SK-N-SH treated with all-trans-retinoic acid at 6 μM for 48 hours (cell line): ENCODE measurements around the gene WWC2.

Source experiments
- ATAC-seq: fragments of 200-7000 bp; cut with Tn5 transposase; 3 replicates; pipeline ENCODE4 v1.9.1; 2020; ENCODE audit warnings: mild to moderate bottlenecking, moderate library complexity
- ARNTL ChIP-seq: fragments of 450-650 bp; formaldehyde crosslinking; IDR thresholded peaks from 2 replicates; pipeline ENCODE4 v1.5.0; 2020; ENCODE audit warnings: low read depth, mild to moderate bottlenecking, moderate library complexity, borderline replicate concordance
- CREB5 ChIP-seq: fragments of 250-450 bp; sonication (Bioruptor Pico); IDR thresholded peaks from 2 replicates; pipeline ENCODE4 v1.5.1; 2020; ENCODE audit warnings: low read depth, mild to moderate bottlenecking, moderate library complexity
- CSDC2 ChIP-seq: fragments of 250-450 bp; sonication (Bioruptor Pico); IDR thresholded peaks from 2 replicates; pipeline ENCODE4 v1.5.0; 2020; ENCODE audit warnings: mild to moderate bottlenecking, moderate library complexity
- ESRRG ChIP-seq: fragments of 250-450 bp; sonication (Bioruptor Pico); IDR thresholded peaks from 2 replicates; pipeline ENCODE4 v1.6.1; 2021; ENCODE audit warnings: mild to moderate bottlenecking
- GLIS3 ChIP-seq: fragments of 250-450 bp; sonication (Bioruptor Pico); IDR thresholded peaks from 2 replicates; pipeline ENCODE4 v1.5.0; 2020; ENCODE audit warnings: mild to moderate bottlenecking, moderate library complexity
- ISL1 ChIP-seq: fragments of 250-450 bp; sonication (Bioruptor Pico); IDR thresholded peaks from 2 replicates; pipeline ENCODE4 v2.1.2; 2022; ENCODE audit warnings: mild to moderate bottlenecking, moderate library complexity
- OSR1 ChIP-seq: fragments of 250-450 bp; sonication (Bioruptor Pico); IDR thresholded peaks from 2 replicates; pipeline ENCODE4 v1.8.0; 2022; ENCODE audit warnings: moderate library complexity, mild to moderate bottlenecking, inconsistent platforms
- POU6F1 ChIP-seq: fragments of 250-450 bp; sonication (Bioruptor Pico); IDR thresholded peaks from 2 replicates; pipeline ENCODE4 v1.8.0; 2021; ENCODE audit warnings: low read depth, mild to moderate bottlenecking, moderate library complexity, borderline replicate concordance
- PPARA ChIP-seq: fragments of 250-450 bp; sonication (Bioruptor Pico); IDR thresholded peaks from 2 replicates; pipeline ENCODE4 v1.5.0; 2020; ENCODE audit warnings: mild to moderate bottlenecking, borderline replicate concordance
- RARB ChIP-seq: fragments of 250-450 bp; sonication (Bioruptor Pico); IDR thresholded peaks from 2 replicates; pipeline ENCODE4 v1.8.0; 2021; ENCODE audit warnings: mild to moderate bottlenecking, moderate library complexity
- SNAI2 ChIP-seq: fragments of 250-450 bp; sonication (Bioruptor Pico); IDR thresholded peaks from 2 replicates; pipeline ENCODE4 v1.5.0; 2020; ENCODE audit warnings: mild to moderate bottlenecking, moderate library complexity
- TOX ChIP-seq: fragments of 250-450 bp; sonication (Bioruptor Pico); IDR thresholded peaks from 2 replicates; pipeline ENCODE4 v1.8.0; 2021; ENCODE audit warnings: mild to moderate bottlenecking, moderate library complexity, borderline replicate concordance
- ZC3H10 ChIP-seq: fragments of 250-450 bp; sonication (Bioruptor Pico); IDR thresholded peaks from 2 replicates; pipeline ENCODE4 v1.5.1; 2021; ENCODE audit warnings: mild to moderate bottlenecking, moderate library complexity
- ZFP30 ChIP-seq: fragments of 450-650 bp; formaldehyde crosslinking; IDR thresholded peaks from 2 replicates; pipeline ENCODE4 v1.5.0; 2022; ENCODE audit warnings: mild to moderate bottlenecking, moderate library complexity
- ZNF70 ChIP-seq: fragments of 450-650 bp; formaldehyde crosslinking; IDR thresholded peaks from 2 replicates; pipeline ENCODE4 v1.5.0; 2020; ENCODE audit warnings: mild to moderate bottlenecking, moderate library complexity
- ZNF8 ChIP-seq: fragments of 450-650 bp; formaldehyde crosslinking; IDR thresholded peaks from 2 replicates; pipeline ENCODE4 v1.5.0; 2020; ENCODE audit warnings: mild to moderate bottlenecking, moderate library complexity
- TF ChIP-seq, protein P1 (sequence below): fragments of 250-450 bp; sonication (Bioruptor Pico); IDR thresholded peaks from 2 replicates; pipeline ENCODE4 v1.5.0; 2020; ENCODE audit warnings: mild to moderate bottlenecking, moderate library complexity
- TF ChIP-seq, protein P2 (sequence below): fragments of 250-450 bp; sonication (Bioruptor Pico); IDR thresholded peaks from 2 replicates; pipeline ENCODE4 v1.5.1; 2021; ENCODE audit warnings: mild to moderate bottlenecking, moderate library complexity

The WWC2 gene

DNA sequence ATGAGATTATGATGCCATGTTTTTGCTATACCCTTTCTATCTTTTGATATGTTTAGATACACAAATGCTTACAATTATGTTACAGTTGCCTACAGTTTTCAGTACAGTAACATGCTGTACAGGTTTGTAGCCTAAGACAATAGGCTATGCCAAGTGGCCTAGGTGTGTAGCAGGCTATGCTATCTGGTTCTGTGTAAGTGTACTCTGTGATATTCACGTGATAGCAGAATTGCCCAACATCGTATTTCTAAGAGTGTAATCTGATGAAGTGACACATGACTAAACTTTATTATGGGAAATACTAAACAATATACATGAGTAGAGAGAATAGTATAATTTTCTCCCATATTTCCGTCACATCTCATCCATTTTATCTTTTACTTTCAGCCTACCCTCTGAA is 124.0 kb downstream of the WWC2 start:
- ATAC-seq = no peak
- TF ChIP-seq ISL1 (no peak), CREB5 (no peak), ZFP30 (CRISPR knock-in tag) (no peak), RARB (CRISPR knock-in tag) (no peak), ARNTL (CRISPR knock-in tag) (no peak), OSR1 (no peak), GLIS3 (CRISPR knock-in tag) (no peak)
- TF ChIP-seq, protein P1, sequence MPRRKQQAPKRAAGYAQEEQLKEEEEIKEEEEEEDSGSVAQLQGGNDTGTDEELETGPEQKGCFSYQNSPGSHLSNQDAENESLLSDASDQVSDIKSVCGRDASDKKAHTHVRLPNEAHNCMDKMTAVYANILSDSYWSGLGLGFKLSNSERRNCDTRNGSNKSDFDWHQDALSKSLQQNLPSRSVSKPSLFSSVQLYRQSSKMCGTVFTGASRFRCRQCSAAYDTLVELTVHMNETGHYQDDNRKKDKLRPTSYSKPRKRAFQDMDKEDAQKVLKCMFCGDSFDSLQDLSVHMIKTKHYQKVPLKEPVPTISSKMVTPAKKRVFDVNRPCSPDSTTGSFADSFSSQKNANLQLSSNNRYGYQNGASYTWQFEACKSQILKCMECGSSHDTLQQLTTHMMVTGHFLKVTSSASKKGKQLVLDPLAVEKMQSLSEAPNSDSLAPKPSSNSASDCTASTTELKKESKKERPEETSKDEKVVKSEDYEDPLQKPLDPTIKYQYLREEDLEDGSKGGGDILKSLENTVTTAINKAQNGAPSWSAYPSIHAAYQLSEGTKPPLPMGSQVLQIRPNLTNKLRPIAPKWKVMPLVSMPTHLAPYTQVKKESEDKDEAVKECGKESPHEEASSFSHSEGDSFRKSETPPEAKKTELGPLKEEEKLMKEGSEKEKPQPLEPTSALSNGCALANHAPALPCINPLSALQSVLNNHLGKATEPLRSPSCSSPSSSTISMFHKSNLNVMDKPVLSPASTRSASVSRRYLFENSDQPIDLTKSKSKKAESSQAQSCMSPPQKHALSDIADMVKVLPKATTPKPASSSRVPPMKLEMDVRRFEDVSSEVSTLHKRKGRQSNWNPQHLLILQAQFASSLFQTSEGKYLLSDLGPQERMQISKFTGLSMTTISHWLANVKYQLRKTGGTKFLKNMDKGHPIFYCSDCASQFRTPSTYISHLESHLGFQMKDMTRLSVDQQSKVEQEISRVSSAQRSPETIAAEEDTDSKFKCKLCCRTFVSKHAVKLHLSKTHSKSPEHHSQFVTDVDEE (CRISPR knock-in tag) = no peak
- TF ChIP-seq, all 23 proteins: peak for 0

DNA sequence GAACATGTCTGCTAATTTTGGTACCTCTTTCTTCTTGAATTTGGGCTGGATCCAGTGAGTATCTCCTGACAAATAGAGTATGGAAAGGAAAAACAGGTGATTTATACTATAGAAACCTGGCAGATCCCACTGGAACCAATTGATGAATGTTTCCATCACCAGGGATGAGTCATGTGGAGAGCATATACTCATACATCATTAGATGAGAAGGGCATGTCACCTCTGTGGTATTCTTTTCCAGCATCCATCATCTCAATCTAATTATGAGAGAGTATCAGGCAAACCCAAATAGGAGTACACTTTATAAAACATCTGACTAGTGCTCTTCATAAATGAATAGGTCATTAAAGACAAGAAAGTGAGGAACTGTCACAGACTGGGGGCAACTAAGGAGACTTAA is 130.3 kb downstream of the WWC2 start:
- peak; percentile 74 for ATAC-seq

DNA sequence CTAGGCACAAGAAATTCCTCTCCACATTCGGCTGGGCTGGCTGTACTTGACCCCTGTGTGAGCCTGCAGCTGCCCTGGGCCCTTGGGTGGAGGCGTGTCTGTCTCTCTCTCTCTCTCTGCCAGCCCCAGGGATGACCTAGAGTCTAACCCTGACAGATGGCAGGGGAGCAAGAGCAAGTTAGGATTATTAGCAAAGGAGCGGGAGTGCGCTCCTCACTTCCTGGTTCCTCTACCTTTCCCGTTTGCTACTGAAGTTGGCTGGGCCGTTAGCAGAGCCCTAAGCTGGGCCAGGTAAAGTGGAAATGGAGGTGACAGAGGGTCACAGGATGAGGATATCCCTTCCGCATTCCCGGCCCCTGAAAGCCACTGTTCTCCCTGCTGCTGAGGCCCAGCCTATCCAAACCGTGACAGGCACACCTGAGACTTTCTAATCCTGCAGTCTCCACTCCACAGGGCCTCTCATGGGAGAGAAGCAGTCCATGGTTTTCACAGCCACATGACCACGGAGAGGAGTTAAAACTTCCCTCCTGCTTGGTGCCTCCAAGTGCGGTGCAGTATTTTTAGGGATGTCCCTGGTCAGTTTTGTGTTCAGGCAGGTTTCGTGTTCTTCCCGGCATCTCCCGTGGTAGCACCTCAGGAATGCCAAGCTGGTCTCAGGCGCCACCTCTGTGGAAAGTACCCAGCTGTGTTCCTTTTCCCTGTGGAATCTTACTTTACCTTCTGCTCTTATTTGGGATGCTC is 141.7 kb downstream of the WWC2 start:
- TF ChIP-seq ZNF70 (no peak), RARB (CRISPR knock-in tag) (no peak), ZC3H10 (CRISPR knock-in tag) (no peak), POU6F1 (CRISPR knock-in tag) (no peak), SNAI2 (CRISPR knock-in tag) (no peak)
- TF ChIP-seq, protein P1 (CRISPR knock-in tag) = no peak
- no peak; the same call in 2 of the 3 replicates for ATAC-seq

More for the DNA sequence above, 130.3 kb downstream of the WWC2 start:
- TF ChIP-seq ZNF8 (CRISPR knock-in tag) = no peak
- TF ChIP-seq ZNF70 = no peak
- TF ChIP-seq ESRRG (CRISPR knock-in tag) = no peak
- TF ChIP-seq ARNTL (CRISPR knock-in tag) = no peak
- TF ChIP-seq, protein P2, sequence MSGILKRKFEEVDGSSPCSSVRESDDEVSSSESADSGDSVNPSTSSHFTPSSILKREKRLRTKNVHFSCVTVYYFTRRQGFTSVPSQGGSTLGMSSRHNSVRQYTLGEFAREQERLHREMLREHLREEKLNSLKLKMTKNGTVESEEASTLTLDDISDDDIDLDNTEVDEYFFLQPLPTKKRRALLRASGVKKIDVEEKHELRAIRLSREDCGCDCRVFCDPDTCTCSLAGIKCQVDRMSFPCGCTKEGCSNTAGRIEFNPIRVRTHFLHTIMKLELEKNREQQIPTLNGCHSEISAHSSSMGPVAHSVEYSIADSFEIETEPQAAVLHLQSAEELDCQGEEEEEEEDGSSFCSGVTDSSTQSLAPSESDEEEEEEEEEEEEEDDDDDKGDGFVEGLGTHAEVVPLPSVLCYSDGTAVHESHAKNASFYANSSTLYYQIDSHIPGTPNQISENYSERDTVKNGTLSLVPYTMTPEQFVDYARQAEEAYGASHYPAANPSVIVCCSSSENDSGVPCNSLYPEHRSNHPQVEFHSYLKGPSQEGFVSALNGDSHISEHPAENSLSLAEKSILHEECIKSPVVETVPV = no peak
- TF ChIP-seq ISL1 = 0 out of 2 replicates have a peak, but pooled peaks have one; percentile 8
- no peak for TF ChIP-seq CREB5
- TF ChIP-seq POU6F1 (CRISPR knock-in tag) = no peak
- TF ChIP-seq TOX (CRISPR knock-in tag) = peak; percentile 29; the same call in 1 of the 2 replicates
- TF ChIP-seq ZC3H10 (CRISPR knock-in tag) = peak; percentile 78; the same call in 1 of the 2 replicates
- no peak for TF ChIP-seq CSDC2 (CRISPR knock-in tag)
- TF ChIP-seq PPARA = no peak
